A549 (cell line): ENCODE results near the gene CARS1.

ENCODE experiments used
- CBX8 ChIP-seq: fragments of 200-600 bp; sonication (generic); IDR thresholded peaks from 2 replicates; pipeline ENCODE4 v1.6.1; 2016
- EHMT2 ChIP-seq: fragments of 200-600 bp; sonication (generic); IDR thresholded peaks from 2 replicates; pipeline ENCODE4 v1.6.1; 2016; ENCODE audit warnings: antibody characterized with exemption, low read depth, mild to moderate bottlenecking, moderate library complexity
- EP300 ChIP-seq, 2 experiments: fragments of >200 bp; sonication (Bioruptor Twin); formaldehyde crosslinking; IDR thresholded peaks; 2 replicates in 1 of 2; 3 replicates in 1 of 2; pipeline ENCODE4 v1.6.1; 2016 to 2017
- HDAC2 ChIP-seq: fragments of 200-600 bp; sonication (generic); IDR thresholded peaks from 2 replicates; pipeline ENCODE4 v1.6.1; 2016
- JUN ChIP-seq, 2 experiments: fragments of >200 bp; sonication (Bioruptor Twin); formaldehyde crosslinking; IDR thresholded peaks; 2 replicates in 1 of 2; 3 replicates in 1 of 2; pipeline ENCODE4 v1.6.1; 2016 to 2017
- POLR2A ChIP-seq: IDR thresholded peaks from 2 replicates; pipeline ENCODE4 v1.6.1; 2012; ENCODE audit warnings: mild to moderate bottlenecking, low read length
- POLR2AphosphoS2 ChIP-seq: conservative IDR thresholded peaks from 2 replicates; pipeline ENCODE4 v1.6.1; 2012; ENCODE audit warnings: low read length, improper control_type of control experiment, inconsistent platforms
- SREBF2 ChIP-seq: fragments of 450-650 bp; IDR thresholded peaks from 2 replicates; pipeline ENCODE4 v1.6.1; 2014; ENCODE audit warnings: mild to moderate bottlenecking, moderate library complexity
- TF ChIP-seq, protein P1 (sequence below): fragments of >200 bp; sonication (Bioruptor Twin); formaldehyde crosslinking; IDR thresholded peaks from 3 replicates; pipeline ENCODE4 v1.5.1; 2016
- TF ChIP-seq, protein P2 (sequence below): fragments of 200-600 bp; sonication (generic); IDR thresholded peaks from 2 replicates; pipeline ENCODE4 v1.6.1; 2016; ENCODE audit warnings: antibody characterized with exemption, mild to moderate bottlenecking, moderate library complexity
- TF ChIP-seq, protein P3 (sequence below): IDR thresholded peaks from 2 replicates; pipeline ENCODE4 v1.6.1; 2012; ENCODE audit warnings: low read depth, borderline replicate concordance
- TF ChIP-seq, protein P4 (sequence below): fragments of 250-450 bp; sonication (Bioruptor Pico); IDR thresholded peaks from 2 replicates; pipeline ENCODE4 v1.5.0; 2021; ENCODE audit warnings: mild to moderate bottlenecking, moderate library complexity, borderline replicate concordance

DNA sequence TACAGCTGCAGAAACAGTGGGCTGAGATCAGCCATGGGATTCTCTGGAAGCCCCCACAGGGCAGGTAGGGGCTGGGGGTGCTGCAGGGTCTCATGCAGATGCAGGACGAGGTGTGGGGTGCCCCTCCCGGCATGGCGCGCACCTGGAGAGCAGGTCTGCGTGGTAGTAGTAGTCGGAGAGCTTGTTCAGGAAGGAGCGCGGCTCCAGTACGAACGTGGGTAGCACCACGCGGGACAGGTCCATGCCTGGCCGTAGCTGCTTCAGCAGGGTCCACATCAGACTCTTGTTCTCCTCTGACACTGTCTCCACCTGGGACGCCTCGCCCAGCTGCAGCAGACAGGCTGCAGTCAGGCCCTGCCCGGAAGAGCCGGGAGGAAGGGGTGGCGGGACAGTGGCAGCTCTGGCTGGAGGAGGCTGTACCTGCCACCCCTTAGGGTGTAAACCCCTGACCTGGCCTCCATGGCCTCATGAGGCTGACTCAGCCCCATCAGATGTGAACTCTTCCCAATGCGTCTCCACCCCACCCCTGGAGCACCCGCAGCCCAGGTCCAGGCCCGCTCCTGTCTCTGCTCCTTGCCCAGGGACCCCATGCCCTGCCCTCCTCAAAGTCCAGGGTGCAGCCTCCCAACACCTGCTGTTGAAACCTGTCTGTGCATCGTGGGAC, 47.0 kb upstream of the CARS1 start:
- TF ChIP-seq, protein P1, sequence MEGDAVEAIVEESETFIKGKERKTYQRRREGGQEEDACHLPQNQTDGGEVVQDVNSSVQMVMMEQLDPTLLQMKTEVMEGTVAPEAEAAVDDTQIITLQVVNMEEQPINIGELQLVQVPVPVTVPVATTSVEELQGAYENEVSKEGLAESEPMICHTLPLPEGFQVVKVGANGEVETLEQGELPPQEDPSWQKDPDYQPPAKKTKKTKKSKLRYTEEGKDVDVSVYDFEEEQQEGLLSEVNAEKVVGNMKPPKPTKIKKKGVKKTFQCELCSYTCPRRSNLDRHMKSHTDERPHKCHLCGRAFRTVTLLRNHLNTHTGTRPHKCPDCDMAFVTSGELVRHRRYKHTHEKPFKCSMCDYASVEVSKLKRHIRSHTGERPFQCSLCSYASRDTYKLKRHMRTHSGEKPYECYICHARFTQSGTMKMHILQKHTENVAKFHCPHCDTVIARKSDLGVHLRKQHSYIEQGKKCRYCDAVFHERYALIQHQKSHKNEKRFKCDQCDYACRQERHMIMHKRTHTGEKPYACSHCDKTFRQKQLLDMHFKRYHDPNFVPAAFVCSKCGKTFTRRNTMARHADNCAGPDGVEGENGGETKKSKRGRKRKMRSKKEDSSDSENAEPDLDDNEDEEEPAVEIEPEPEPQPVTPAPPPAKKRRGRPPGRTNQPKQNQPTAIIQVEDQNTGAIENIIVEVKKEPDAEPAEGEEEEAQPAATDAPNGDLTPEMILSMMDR = no peak
- TF ChIP-seq POLR2A = no peak
- no peak for TF ChIP-seq JUN (IDR thresholded peaks at IDR 0.05)
- no peak for TF ChIP-seq CBX8
- no peak for TF ChIP-seq EHMT2
- TF ChIP-seq, protein P2, sequence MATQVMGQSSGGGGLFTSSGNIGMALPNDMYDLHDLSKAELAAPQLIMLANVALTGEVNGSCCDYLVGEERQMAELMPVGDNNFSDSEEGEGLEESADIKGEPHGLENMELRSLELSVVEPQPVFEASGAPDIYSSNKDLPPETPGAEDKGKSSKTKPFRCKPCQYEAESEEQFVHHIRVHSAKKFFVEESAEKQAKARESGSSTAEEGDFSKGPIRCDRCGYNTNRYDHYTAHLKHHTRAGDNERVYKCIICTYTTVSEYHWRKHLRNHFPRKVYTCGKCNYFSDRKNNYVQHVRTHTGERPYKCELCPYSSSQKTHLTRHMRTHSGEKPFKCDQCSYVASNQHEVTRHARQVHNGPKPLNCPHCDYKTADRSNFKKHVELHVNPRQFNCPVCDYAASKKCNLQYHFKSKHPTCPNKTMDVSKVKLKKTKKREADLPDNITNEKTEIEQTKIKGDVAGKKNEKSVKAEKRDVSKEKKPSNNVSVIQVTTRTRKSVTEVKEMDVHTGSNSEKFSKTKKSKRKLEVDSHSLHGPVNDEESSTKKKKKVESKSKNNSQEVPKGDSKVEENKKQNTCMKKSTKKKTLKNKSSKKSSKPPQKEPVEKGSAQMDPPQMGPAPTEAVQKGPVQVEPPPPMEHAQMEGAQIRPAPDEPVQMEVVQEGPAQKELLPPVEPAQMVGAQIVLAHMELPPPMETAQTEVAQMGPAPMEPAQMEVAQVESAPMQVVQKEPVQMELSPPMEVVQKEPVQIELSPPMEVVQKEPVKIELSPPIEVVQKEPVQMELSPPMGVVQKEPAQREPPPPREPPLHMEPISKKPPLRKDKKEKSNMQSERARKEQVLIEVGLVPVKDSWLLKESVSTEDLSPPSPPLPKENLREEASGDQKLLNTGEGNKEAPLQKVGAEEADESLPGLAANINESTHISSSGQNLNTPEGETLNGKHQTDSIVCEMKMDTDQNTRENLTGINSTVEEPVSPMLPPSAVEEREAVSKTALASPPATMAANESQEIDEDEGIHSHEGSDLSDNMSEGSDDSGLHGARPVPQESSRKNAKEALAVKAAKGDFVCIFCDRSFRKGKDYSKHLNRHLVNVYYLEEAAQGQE = no peak
- TF ChIP-seq POLR2AphosphoS2 = no peak
- no peak for TF ChIP-seq SREBF2
- TF ChIP-seq HDAC2 = no peak
- TF ChIP-seq EP300 (IDR thresholded peaks at IDR 0.05) = no peak
- TF ChIP-seq, protein P3, sequence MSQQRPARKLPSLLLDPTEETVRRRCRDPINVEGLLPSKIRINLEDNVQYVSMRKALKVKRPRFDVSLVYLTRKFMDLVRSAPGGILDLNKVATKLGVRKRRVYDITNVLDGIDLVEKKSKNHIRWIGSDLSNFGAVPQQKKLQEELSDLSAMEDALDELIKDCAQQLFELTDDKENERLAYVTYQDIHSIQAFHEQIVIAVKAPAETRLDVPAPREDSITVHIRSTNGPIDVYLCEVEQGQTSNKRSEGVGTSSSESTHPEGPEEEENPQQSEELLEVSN = no peak
- TF ChIP-seq, protein P4, sequence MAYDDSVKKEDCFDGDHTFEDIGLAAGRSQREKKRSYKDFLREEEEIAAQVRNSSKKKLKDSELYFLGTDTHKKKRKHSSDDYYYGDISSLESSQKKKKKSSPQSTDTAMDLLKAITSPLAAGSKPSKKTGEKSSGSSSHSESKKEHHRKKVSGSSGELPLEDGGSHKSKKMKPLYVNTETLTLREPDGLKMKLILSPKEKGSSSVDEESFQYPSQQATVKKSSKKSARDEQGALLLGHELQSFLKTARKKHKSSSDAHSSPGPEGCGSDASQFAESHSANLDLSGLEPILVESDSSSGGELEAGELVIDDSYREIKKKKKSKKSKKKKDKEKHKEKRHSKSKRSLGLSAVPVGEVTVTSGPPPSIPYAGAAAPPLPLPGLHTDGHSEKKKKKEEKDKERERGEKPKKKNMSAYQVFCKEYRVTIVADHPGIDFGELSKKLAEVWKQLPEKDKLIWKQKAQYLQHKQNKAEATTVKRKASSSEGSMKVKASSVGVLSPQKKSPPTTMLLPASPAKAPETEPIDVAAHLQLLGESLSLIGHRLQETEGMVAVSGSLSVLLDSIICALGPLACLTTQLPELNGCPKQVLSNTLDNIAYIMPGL (CRISPR knock-in tag) = no peak
